Retinal pigment epithelial cell (primary cell): ENCODE results near the gene FRAT2.

Experiments used
- DNase-seq: peaks from one replicate; pipeline ENCODE4 v3.0.0-alpha.2; 2010; ENCODE audit warnings: low read depth
- H3K4me3 ChIP-seq: 2 replicates; pipeline ENCODE4 v1.5.1; 2011; ENCODE audit warnings: mild to moderate bottlenecking, low read length, control low read depth, moderate library complexity
- TF ChIP-seq, protein P1 (sequence below): conservative IDR thresholded peaks from 2 replicates; pipeline ENCODE4 v1.5.1; 2011; ENCODE audit warnings: low read depth, low read length, control low read depth, inconsistent platforms

FRAT2 gene

DNA sequence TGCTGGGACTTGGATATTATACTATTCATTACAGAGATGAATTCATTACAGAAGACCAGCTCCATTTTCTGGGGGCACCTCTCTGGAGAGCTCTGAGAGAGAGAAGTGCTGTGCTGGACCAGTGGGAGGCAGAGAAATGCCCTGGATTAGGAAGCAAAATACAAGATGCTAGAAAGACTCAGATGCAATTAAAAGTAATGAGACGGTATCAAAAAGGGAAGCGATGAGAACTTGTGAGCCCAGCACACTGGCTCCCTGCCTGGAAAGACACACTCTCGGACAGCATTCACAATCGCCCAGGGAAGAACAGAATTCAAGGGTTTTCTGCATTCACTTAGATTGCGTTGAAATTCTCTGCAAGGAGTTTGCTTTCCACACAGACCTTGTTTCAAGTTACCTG lies 3.5 kb upstream of the FRAT2 start:
- DNase-seq, result no peak
- TF ChIP-seq, protein P1, sequence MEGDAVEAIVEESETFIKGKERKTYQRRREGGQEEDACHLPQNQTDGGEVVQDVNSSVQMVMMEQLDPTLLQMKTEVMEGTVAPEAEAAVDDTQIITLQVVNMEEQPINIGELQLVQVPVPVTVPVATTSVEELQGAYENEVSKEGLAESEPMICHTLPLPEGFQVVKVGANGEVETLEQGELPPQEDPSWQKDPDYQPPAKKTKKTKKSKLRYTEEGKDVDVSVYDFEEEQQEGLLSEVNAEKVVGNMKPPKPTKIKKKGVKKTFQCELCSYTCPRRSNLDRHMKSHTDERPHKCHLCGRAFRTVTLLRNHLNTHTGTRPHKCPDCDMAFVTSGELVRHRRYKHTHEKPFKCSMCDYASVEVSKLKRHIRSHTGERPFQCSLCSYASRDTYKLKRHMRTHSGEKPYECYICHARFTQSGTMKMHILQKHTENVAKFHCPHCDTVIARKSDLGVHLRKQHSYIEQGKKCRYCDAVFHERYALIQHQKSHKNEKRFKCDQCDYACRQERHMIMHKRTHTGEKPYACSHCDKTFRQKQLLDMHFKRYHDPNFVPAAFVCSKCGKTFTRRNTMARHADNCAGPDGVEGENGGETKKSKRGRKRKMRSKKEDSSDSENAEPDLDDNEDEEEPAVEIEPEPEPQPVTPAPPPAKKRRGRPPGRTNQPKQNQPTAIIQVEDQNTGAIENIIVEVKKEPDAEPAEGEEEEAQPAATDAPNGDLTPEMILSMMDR, result no peak
- no peak overlapping the region for H3K4me3 ChIP-seq

DNA sequence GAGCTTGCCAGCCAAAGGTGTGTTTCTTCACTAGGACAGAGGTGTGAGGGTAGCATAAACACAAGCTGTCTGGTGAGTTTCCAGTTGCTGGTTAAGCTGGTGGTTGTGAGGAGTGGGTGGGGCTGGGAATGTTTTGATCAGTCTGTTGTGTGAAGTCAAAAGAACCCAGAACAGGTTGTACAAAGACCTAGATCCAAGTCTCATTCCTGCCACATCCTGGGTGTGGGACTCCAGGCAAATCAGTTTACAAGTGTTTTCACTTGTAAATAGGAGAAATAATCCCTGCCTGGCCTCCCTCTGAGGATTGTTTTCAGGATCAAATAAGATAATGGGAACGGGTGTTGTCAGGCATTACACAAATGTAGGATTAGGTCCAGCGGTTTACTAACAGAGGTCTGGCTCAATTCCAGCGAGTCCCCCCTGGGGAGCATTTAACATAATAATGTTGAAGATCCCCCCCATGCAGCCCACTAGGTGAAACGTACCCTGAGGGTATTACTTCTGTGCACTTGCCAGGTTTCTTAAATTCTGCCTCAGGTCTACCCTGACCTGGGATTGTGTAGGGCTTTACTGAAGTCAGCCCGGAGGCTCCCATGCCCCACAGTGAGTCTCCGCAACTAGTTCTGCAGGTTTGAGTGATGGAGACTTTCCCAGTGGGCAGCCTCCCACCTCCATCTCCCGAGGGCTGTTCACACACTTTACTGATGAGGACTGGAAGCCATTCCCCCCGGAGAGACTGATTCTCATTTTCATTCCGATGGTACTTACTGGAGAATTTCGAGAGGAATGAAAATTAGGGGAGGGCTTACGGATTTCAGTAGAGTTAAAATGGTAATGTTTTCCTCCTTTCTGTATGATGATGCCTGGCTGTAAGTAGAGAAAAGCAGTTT lies 2.7 kb upstream of the FRAT2 start:
- TF ChIP-seq, protein P1, result no peak
- no peak for DNase-seq
- no peak overlapping the region for H3K4me3 ChIP-seq

DNA sequence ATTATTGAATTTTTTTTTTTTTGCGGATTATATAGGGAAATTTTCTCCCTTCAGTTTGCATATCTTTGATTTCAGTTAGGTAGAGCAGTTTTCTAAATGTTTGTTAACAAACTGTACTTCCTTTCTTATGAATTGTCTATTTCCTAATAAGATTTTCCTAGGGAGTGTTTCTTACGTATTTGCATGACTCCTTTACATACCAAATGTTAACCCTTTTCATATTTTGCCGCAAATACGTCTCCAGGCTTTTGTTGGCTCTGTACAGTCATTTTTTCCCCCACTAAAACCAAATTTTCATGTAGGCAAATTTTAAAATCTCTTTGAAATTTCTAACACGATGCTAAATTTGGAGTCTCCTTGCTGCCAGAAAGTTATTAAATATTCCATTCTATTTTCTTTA lies 1.9 kb upstream of the FRAT2 start:
- H3K4me3 ChIP-seq, result no peak overlapping the region
- TF ChIP-seq, protein P1, result no peak
- no peak for DNase-seq

DNA sequence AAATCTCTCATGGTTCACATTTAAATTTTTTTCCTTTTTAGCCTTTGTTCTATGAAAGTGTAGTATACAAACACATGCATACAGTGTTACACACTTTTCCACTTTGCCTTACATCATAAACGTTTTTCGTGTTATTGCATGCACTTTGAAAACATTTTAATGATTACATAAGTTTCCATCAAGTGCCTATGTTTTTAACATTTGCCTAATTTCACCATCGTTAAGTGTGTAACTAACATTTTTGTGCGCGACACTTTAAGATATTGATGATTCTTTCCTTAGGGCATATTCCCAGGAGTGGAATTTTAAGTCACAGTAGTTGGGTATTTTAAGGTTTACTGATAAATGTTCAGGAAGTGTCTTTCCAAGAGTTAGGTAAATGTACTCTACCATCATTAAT lies 1.5 kb upstream of the FRAT2 start:
- DNase-seq, result no peak
- H3K4me3 ChIP-seq, result no peak overlapping the region
- TF ChIP-seq, protein P1, result no peak

DNA sequence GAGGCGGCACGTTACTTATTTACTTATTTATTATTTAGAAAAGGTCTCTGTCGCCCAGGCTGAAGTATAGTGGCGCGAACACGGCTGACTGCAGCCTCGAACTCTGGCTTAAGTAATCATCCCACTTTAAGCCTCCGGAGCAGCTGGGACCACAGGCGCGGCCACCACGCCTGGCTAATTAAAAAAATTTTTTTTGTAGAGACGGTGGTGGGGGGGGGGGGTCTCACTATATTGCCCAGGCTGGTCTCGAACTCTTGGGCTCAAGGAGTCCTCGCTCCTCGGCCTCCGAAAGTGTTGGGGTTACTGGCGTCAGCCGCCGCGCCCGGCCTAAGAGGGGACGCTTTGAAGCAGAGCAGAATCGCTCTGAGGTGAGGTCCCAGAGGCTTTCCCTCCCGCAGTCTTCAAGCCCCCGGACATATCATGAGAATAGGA lies 675 bp upstream of the FRAT2 start:
- peak overlapping the region; percentile 63 for H3K4me3 ChIP-seq
- no peak for DNase-seq
- TF ChIP-seq, protein P1, result no peak

DNA sequence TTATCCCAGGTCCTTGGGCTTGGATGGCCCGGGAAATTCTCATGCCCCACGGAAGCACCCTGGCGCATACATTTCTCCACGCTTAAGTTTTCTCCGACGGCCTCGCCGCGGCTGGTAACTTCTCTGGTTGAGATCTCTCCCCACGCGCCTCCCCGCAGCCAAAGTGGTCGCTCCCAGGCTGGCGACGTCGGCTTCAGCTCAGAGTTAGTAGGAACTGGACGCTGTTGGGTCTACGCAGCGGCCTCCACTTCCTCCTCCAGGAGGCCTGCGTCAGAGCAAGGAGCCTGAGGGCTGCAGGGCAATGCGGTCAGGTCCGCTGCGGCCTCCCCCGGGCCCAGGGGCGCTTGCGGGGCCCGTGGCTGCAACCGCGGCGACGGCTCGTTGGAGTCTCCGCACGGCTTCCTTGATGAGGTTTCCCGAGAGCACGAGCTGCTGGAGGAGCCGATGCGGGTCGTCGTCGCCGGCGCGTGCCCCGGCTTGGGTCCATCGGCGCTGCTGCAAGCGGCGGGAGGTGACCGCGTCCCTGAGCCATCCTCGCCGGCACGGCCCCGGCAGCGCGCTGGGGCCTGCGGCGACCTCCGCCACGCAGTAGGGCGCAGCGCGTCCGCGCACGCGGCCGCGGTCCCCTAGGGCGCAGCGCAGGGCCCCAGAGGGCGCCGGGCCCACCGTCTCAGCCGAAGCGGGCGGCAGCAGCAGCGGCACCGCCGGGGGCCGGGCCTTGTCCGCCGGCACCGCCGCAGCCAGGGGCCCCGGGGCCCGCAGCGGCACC lies 744 bp downstream of the FRAT2 start:
- no peak for DNase-seq
- TF ChIP-seq, protein P1, result no peak
- peak overlapping the region; percentile 63 for H3K4me3 ChIP-seq

DNA sequence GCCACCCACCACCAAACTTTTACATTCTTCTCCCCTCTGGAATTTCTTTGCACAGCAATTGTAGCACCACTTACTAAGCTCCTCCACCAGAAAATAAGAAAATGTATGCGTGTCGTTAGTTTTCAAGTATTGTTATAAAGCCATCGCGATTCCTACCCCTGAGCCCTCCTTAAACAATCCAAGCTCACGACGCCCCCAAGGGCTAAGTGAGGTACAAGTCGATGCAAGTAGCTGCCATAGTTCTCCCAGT lies 1.3 kb downstream of the FRAT2 start:
- H3K4me3 ChIP-seq, result peak overlapping the region; percentile 57
- DNase-seq, result no peak
- TF ChIP-seq, protein P1, result peak; percentile 35
